BE2C (cell line): ENCODE results near the gene SPEM1.

ENCODE experiments used
- DNase-seq: peaks from one replicate; pipeline ENCODE4 v3.0.0-alpha.2; 2020
- H3K27me3 ChIP-seq: fragments of 250-450 bp; sonication (Bioruptor Pico); 2 replicates; pipeline ENCODE4 v1.5.1; 2020; ENCODE audit warnings: mild to moderate bottlenecking
- H3K36me3 ChIP-seq: fragments of 250-450 bp; sonication (Bioruptor Pico); 2 replicates; pipeline ENCODE4 v1.5.1; 2020; ENCODE audit warnings: mild to moderate bottlenecking
- H3K4me1 ChIP-seq: fragments of 250-450 bp; sonication (Bioruptor Pico); 2 replicates; pipeline ENCODE4 v1.5.1; 2020
- H3K4me3 ChIP-seq: 2 replicates; pipeline ENCODE4 v1.5.1; 2011; ENCODE audit warnings: low read depth, low read length
- H3K9me3 ChIP-seq: fragments of 250-450 bp; sonication (Bioruptor Pico); 2 replicates; pipeline ENCODE4 v1.5.1; 2020
- TF ChIP-seq, protein P1 (sequence below): IDR thresholded peaks from 2 replicates; pipeline ENCODE4 v1.5.1; 2012; ENCODE audit warnings: mild to moderate bottlenecking, low read depth, low read length

The SPEM1 gene

GRCh38 chr17:7423679-7424078 lies 3.6 kb downstream of the SPEM1 start:
- Histone ChIP-seq H3K27me3 (no peaks in the 10 kb centered on the region), H3K36me3 (no peaks in the 10 kb centered on the region), H3K9me3 (no peaks in the 10 kb centered on the region), H3K4me1 (no peaks in the 10 kb centered on the region), H3K4me3 (no peak overlapping the region)
- TF ChIP-seq, protein P1, sequence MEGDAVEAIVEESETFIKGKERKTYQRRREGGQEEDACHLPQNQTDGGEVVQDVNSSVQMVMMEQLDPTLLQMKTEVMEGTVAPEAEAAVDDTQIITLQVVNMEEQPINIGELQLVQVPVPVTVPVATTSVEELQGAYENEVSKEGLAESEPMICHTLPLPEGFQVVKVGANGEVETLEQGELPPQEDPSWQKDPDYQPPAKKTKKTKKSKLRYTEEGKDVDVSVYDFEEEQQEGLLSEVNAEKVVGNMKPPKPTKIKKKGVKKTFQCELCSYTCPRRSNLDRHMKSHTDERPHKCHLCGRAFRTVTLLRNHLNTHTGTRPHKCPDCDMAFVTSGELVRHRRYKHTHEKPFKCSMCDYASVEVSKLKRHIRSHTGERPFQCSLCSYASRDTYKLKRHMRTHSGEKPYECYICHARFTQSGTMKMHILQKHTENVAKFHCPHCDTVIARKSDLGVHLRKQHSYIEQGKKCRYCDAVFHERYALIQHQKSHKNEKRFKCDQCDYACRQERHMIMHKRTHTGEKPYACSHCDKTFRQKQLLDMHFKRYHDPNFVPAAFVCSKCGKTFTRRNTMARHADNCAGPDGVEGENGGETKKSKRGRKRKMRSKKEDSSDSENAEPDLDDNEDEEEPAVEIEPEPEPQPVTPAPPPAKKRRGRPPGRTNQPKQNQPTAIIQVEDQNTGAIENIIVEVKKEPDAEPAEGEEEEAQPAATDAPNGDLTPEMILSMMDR: no peak
- DNase-seq: no peak

GRCh38 chr17:7425316-7425715 lies 5.2 kb downstream of the SPEM1 start, which contains the start of gene SPEM2:
Gene SPEM2 (plus strand): TSS chr17:7425616. CDS start chr17:7425689, 73 bp downstream.
- DNase-seq: no peak
- Histone ChIP-seq H3K27me3 (no peaks in the 10 kb centered on the region), H3K9me3 (no peaks in the 10 kb centered on the region), H3K4me1 (no peaks in the 10 kb centered on the region), H3K36me3 (no peaks in the 10 kb centered on the region), H3K4me3 (no peak within 1 kb of the TSS)
- TF ChIP-seq, protein P1: no peak

GRCh38 chr17:7425756-7426155 lies 5.6 kb downstream of the SPEM1 start:
- Histone ChIP-seq H3K4me3 (no peak overlapping the region), H3K4me1 (no peaks in the 10 kb centered on the region), H3K36me3 (no peaks in the 10 kb centered on the region), H3K27me3 (no peaks in the 10 kb centered on the region), H3K9me3 (no peaks in the 10 kb centered on the region)
- TF ChIP-seq, protein P1: no peak
- no peak for DNase-seq

- Histone ChIP-seq H3K36me3 (no peaks in the 10 kb centered on the region), H3K9me3 (no peaks in the 10 kb centered on the region), H3K4me3 (no peak overlapping the region), H3K4me1 (no peaks in the 10 kb centered on the region), H3K27me3 (no peaks in the 10 kb centered on the region)
- DNase-seq: no peak
- TF ChIP-seq, protein P1: no peak
Measured at GRCh38 chr17:7426203-7426863, 6.2 kb downstream of the SPEM1 start.

- Histone ChIP-seq H3K9me3 (no peaks in the 10 kb centered on the region), H3K4me1 (no peaks in the 10 kb centered on the region), H3K27me3 (no peaks in the 10 kb centered on the region), H3K36me3 (no peaks in the 10 kb centered on the region), H3K4me3 (no peak overlapping the region)
- TF ChIP-seq, protein P1: no peak
- no peak for DNase-seq
Measured at GRCh38 chr17:7426896-7427489, 6.9 kb downstream of the SPEM1 start.

DNA sequence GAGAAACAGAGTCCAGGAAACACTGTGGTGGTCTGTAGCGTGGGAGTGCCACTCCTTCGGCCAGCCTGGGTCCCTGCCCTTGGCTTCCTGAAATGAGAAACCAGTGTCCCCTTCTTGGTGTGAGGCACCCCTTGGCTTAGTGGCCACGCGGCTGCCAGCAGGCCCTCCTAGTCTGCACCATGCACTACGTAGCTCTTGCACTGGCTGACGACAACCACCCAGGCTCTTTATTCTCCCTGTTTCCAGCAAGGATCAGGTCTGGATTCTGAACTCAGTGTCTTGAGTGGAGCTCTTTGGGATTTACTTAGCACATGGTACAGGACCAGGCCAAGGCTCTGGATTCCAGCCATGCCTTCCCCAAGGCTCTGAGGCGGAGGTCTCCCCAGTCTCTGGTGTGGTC lies 7.4 kb downstream of the SPEM1 start:
- TF ChIP-seq, protein P1: no peak
- Histone ChIP-seq H3K9me3 (no peaks in the 10 kb centered on the region), H3K27me3 (no peaks in the 10 kb centered on the region), H3K4me1 (no peaks in the 10 kb centered on the region), H3K4me3 (no peak overlapping the region), H3K36me3 (no peaks in the 10 kb centered on the region)
- no peak for DNase-seq
